NAMALWA (cell line): ENCODE data around the gene PTOV1.
"Not testable (repeated sequence)": the region's sequence is repeated elsewhere in the genome, so short reads cannot be mapped to it uniquely, and the experiment has no call there.

Source experiments
- DNase-seq: peaks from one replicate; pipeline ENCODE4 v3.0.0-alpha.2; 2015; ENCODE audit warnings: low spot score

Gene PTOV1

DNA sequence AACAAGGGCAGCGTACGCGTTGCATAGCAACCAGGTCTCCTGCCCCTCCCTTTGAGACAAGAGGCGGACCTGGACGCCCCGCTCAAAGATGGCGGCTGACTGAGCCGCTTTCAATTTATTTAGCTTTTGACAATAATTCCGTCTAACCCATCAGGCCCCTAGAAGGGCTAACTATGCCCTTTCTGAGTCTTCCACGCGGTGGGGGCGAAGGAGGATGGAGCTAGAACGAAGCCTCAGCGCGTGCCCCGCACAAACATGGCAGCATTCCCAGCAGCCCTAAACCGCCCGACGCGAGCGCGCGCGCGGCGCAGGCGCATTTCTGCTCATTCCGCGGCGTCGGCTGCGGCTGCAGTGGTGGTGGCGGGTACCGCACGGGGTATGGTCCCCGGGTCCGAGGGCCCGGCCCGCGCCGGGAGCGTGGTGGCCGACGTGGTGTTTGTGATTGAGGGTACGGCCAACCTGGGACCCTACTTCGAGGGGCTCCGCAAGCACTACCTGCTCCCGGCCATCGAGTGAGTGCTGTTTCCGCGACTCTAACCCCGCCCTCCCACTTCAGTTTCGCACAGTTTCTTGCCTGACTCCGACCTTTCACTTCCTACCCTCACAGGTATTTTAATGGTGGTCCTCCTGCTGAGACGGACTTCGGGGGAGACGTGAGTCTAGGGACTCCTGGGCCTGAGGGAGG lies 32.9 kb upstream of the PTOV1 start, which contains the start of gene MED25:
Gene MED25, plus strand, starts transcription at position 326 of the 685 bp plus-strand sequence. Its CDS starts 53 bp downstream, at position 379.
- DNase-seq, result peak; percentile 92

DNA sequence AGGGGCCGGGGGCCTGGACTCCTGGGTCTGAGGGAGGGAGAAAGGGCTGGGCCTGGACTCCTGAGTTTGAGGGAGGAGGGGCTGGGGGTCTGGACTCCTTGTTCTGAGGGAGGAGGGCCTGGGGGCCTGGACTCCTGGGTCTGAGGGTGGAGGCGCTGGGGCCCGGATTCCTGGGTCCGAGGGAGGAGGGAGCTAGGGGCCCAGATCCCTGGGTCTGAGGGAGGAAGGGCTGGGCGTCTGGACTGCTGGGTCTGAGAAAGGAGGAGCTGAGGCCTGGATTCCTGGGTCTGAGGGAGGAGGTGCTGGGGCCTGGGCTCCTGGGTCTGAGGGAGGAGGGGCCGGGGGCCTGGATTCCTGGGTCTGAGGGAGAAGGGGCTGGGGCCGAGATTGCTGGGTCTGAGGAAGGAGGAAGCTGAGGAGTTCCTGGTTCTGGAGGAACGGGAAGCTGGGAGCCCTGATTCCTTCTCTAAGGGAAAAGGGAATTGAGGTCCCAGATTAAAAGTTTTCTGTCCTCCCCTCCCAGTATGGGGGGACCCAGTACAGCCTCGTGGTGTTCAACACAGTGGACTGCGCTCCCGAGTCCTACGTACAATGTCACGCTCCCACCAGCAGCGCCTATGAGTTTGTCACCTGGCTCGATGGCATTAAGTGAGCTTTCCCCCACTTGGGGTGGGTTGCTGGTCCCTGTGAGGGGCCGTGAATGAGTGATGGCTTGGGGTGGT lies 32.1 kb upstream of the PTOV1 start:
- DNase-seq, result no peak

DNA sequence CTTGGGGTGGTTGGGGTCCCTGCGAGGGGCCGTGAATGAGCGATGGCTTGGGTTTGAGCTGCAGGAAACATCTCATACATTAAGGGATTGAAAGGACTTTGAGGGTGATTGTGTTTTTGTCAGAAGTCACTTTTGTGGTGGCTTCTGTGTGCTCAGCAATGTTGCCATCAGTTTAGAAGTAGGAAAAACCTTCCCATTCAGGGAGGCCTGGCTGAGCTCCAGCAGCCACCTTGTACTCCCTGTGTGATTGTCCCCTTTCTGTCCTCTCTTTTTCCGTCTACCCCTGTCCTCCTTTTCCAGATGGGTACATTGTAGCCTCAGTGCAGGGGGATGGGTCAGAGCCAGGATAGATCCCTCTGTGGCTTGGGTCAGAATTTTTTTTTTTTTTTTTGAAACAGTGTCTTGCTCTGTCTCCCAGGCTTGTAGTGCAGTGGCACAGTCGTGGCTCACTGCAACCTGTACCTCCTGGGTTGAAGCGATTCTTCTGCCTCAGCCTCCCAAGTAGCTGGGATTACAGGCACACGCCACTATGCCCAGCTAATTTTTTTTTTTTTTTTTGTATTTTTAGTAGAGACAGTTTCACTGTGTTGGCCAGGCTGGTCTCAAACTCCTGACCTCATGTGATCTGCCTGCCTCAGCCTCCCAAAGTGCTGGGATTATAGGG lies 31.4 kb upstream of the PTOV1 start:
- not testable (repeated sequence) for DNase-seq

DNA sequence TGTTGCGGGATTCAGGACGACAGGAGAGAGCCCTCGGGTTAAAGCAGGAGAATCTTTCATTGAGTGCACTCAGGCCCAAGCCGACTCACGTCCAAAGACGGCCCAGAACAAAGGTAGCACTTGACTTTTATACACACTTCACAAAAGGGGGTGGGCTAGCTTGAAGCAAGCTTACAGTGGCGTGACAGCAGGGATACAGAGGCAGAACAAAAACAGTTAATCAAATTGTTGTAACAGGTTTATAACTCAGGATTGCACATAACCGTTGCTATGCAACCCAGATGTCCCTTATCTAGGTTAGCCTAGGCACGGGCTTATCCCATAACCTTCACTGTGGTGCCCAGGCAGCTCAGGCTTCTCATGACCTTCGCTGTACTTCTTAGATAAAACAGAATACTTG lies 30.8 kb upstream of the PTOV1 start:
- no peak for DNase-seq

DNA sequence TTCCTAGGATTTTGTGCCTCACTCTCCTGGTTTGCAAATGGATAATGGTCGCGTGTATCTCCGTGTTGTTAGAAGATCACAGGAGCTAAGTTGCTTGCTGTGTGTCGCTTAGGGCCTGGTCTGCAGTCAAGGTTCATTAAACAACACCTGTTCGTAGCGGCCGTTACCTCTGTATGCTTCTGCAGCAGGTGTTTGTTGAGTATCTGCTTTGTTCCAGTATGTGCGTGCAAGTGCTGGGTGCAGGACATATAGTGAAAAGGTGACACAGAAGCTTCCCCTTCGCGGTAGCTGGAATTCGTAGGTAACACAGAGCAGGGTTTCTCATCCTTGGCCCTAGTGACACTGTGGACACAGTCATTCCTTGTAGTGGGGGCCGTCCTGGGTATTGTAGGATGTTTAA lies 27.5 kb upstream of the PTOV1 start:
- DNase-seq, result peak; percentile 56

DNA sequence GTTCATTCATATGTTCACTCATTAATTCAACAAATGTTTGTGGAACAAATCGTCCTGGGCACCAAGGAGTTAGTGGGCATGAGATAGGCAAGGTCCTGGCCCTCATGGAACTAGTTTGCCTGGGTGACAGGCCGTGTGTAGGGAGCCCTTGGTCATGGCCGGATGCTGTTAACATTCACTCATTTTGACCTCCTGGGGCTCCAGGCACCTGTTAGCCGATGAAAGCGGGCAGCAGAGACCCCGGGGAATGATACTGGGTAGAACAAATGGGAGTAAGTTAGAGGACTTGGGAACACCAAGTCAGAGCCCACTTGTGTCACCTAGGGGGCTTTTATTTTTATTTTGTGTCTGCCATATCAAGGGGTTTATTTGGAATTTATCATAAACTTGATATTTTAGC lies 26.3 kb upstream of the PTOV1 start:
- DNase-seq, result no peak

DNA sequence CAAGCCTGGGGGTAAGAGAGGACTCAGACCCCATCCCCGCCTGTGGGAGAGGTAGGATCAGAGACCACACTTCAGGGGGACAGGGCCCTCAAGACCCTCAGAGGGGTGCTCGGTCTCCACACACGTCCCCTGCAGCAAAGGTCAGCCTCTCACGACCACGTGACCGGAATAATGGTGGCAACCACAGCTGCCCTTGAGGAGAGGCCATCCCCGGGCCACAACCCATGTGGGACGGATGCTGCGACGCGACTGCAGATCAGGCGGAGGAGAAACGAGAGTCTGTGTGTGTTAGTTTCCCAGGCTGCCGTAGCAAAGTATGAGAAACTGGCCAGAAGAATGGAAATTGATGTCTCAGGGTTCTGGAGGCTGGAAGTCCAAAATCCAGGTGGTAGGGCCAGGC lies 23.9 kb upstream of the PTOV1 start:
- DNase-seq, result no peak

DNA sequence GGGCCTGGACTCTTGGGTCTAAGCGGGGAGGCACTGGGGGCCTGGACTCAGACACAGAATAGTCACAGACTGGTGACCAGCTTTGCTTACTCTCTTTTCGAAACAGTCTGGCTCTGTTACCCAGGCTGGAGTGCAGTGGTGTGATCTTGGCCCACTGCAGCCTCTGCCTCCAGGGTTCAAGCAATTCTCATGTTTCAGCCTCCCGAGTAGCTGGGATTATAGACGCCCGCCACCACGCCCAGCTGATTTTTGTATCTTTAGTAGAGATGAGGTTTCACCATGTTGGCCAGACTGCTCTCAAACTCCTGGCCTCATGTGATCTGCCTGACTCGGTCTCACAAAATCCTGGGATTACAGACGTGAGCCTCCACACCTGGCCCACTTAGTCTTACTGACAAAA lies 21.8 kb upstream of the PTOV1 start:
- DNase-seq, result no peak

DNA sequence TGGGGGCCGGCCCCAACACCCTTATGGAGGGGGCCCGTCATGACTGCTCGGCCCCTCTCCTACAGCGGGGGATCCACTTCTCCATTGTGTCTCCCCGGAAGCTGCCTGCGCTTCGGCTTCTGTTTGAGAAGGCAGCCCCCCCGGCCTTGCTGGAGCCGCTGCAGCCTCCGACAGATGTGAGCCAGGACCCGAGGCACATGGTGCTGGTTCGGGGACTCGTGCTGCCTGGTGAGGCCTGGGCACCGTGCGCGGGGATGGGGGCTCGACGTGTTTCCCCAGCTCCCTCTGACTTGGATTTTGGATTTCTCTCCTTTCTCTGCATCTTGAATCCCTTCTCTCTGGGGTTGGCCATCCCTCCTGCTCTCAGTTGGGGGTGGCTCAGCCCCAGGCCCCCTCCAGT lies 21.2 kb upstream of the PTOV1 start:
- no peak for DNase-seq

DNA sequence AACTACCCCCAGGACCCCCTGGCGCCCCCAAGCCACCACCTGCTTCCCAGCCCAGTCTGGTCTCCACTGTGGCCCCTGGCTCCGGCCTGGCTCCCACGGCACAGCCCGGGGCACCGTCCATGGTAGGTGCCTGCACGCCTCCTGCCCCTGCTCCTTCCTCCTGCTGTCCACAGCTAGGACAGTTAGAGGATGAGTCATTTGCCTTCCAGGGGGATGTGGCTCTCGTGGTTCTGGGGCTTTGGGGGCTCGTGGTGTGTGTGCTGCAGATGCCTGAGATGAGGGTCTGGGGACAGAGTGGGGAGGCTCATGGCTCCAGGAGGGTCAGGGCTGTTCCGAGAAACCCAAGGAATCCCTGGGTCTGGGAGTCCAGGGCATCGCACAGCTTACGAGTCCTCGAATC lies 20.2 kb upstream of the PTOV1 start:
- DNase-seq, result no peak

DNA sequence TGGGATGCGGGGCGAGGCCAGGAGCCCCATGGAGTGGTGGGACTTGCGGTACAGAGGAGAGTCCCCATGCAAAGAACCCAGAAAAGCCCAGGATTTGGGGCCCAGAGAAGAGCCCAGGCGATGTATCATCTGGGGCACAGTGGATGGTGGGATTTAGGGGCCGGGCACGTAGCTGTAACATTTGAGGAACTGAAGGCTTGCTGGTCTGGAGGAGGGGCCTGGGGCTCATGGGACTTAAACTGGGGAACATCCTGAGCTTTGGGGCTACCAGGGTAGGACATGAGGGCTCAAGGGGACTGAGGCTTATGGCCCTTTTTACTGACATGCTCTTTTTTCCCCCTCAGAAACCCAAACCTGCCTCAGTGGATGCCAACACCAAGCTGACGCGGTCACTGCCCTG lies 19.4 kb upstream of the PTOV1 start:
- DNase-seq, result no peak

DNA sequence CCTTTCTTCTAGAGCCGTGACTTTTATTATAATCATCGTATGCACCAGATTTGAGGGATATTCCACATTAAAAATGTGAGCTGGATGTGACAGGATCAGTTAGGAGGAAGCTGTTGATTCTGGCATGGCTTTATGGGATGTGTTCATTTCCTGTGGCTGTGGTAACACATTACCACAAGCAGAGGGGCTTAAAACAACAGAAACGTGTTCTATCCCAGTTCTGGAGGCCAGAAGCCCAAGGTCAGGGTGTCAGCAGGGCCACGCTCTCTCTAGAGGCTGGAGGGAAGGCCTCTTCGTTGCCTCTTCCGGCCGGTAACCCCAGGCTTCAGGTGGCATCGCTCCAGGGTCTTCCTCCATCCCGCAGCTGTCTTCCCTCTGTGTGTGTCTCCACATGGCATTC lies 18.4 kb upstream of the PTOV1 start:
- DNase-seq, result no peak

DNA sequence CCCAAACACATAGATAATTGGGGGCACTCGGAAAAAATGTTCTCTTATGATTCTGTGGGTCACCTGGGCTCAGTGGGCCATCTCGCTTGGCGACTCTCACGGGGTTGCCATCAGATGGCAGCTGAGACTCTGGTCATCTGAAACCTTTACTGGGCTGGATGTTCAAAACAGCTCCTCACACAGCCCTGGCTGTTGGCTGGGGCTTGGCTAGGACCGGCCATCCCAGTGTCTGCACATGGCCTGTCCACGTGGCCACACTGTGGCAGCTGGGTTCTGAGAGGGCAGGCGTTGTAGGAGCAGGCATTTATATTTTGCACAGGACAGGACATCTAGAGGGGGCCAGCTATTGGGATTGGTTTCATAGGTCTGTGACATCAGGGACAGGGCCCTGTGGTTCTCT lies 17.4 kb upstream of the PTOV1 start:
- DNase-seq, result no peak

DNA sequence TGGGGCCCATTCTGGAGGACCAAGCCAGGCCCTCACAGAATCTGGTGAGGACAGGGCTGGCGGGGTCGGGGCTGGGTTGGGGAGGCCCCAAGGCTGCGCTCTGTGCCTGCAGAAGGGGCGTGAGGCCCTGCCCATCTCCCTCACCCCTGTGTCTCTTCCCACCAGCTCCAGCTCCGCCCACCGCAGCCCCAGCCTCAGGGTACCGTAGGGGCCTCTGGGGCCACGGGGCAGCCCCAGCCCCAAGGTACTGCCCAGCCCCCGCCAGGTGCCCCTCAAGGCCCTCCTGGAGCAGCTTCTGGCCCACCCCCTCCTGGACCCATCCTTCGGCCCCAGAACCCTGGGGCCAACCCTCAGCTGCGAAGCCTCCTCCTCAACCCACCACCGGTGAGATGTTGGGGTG lies 15.4 kb upstream of the PTOV1 start:
- DNase-seq, result no peak

DNA sequence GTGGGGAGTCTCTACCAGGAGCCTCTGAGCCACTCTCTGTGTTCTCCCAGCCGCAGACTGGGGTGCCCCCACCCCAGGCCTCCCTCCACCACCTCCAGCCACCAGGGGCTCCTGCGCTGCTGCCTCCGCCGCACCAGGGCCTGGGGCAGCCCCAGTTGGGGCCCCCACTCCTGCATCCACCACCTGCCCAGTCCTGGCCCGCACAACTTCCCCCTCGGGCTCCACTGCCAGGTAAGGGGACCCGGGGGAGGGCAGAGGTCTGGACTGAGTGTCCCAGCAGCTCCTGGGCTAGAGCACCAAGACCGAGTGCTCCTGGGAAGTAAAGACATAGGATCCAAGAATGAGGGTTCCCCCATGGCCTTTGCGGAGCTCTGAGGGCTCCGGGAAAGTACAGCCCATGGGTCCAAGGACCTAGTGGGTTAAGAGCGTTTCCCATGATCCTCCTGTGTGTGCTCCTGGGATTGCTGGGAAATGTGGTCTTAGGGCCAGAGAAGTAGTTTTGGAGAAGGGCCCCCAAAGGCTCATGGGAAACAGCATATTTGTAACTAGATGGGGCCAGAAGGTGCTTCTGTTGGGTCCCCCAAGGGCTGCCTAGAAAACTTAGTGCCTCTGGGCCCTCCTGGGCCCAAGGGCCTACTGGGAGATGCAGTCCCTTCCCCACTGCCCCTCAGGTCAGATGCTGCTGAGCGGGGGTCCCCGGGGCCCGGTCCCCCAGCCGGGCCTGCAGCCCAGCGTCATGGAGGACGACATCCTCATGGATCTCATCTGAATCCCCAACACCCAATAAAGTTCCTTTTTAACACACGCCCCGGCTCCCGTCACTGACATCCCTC lies 14.6 kb upstream of the PTOV1 start:
- DNase-seq, result no peak

DNA sequence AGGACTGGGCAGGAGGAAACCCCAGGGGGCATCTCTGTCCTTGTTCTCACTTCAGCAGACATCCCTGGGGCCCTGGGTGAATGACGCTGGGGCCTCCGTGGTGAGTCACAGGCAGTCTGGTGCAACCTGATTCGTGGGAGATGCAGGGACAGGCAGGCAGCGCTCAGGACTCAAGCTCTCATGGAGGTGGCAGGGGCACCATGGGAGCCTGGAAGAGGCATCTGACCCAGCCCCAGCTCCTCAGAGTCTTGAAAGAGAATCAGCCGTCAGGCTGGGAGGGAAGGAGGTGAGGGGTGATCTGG lies 14.0 kb upstream of the PTOV1 start:
- DNase-seq, result no peak

DNA sequence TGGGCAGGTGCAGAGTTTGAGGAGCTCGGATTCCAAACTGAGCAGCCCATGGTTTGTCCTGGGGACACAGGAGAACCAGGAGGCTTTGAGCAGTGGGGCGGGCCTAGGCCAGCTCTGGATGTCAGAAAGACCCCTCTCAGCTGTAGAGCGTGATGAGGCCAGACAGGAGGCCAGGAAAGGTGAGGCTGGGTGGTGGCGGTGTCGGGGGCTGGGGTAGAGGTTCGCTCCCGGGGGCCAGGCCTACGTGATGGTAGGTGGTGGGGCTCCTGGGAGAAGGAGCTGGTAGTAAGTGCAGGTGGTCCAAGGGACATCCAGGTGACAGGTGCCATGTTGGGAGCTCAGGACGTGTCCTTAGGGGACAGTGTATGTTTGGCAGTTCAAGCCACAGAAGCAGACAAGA lies 13.5 kb upstream of the PTOV1 start:
- DNase-seq, result no peak

DNA sequence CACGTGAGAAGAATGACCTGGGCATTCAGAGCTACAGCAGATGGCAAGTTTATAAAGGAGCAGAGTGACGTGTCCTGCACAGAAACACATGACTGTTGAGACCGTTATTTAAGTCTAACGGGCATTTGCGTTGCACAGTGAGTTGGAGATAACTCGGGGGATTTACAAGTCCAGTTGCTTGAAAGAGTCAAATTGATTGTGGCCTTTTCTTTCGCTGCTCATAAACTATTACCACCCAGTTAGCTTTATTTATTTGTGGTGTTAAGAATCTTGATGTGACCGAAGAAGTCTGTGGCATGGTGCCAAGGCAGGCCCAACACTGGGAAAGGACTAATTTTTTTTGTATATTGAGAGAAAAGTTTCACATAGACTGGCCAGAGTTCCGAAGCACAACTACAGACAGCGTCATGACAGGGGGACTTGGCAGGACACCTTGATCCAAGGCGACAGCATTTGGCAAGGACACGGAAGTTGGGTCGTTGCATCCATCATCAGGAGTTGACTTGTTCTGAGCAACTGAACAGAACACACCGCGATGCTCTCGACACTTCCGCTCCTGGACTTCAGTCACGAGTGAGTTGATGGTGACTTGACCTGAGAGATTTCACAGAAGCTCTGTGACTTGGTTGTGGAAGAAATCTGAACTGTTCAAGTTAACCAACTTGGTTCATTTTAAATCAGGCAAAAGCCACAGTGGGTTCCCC lies 11.9 kb upstream of the PTOV1 start:
- DNase-seq, result no peak

DNA sequence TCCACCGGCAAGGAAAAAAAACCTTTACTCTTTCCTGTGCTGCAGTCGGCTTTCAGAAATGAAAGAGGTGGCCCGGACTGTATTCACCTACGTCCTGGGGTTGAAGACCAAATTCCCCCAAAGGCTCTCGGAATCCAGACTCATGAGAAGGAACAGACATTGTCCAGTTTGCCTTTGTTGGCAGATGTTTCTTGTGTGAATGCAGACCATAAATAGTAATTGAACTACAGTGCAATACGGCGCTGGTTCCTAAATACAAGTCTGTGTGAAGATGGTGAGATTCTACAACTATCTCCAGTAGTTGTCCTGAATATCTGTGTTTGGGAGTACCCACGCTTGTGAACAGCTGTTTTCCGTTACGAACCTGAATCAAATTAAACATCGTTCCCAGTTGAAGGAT lies 11.2 kb upstream of the PTOV1 start:
- no peak for DNase-seq

DNA sequence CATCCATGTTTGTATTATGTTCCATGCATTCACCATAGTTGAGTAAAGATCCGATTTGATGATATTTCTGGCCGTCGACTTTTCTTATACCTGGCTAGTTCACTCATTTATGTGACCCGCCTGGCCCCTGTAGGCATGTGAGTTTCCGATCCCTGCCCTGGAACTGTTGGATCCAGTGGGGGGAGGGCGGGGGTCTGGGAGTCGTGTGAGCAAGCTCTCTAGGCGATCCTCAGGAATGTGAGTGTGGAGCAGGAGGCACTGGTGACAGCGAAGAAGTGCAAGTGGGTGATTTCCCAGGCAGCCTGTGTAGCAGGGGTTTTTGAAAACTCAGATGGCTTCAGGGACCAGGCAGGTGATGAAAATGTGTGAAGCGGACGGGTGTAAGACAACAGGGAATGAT lies 10.6 kb upstream of the PTOV1 start:
- DNase-seq, result no peak

DNA sequence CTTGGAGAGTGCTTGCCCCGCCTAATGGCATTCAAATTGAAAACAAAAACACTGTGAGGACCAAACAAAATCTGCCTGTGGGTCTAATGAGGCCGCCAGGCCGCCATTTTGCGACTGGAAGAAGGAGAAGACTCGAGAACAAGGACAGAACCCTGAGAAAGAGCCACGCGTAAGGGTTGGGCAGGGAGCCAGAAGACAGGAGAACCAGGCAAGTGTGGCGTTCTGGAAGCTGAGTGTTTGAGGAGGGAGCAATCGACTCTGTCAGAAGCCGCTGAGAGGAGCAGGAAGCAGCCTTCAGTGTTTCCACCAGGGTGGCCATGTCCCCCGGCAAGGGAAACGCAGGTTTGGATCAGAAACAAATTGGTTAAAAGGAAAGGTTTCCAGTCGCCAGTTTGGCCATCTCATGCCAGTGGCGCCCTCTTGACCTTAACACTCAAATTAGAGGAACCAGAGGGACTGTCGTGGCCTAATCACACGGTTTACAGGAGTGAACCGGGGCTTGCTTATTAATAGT lies 10.2 kb upstream of the PTOV1 start:
- DNase-seq, result no peak

DNA sequence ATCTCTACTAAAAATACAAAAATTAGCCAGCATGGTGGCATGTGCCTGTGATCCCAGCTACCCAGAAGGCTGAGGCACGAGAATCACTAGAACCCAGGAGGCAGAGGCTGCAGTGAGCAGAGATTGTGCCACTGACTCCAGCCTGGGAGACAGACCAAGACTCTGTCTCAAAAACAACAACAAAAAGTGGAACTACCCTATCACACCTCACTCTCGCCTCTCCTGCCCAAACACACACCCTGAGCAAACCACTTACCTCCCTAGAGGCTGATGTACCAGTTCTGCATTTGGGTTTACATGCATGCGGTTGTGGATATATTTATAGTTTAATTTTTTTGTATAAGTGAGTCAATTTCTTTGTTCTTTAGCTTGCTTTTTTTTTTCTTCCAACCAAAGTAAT lies 7.7 kb upstream of the PTOV1 start:
- DNase-seq, result peak; percentile 39
